ENCODE data around the gene UBQLN1.
"Not testable (repeated sequence)": the region's sequence is repeated elsewhere in the genome, so short reads cannot be mapped to it uniquely, and the experiment has no call there.

Gene UBQLN1

DNA sequence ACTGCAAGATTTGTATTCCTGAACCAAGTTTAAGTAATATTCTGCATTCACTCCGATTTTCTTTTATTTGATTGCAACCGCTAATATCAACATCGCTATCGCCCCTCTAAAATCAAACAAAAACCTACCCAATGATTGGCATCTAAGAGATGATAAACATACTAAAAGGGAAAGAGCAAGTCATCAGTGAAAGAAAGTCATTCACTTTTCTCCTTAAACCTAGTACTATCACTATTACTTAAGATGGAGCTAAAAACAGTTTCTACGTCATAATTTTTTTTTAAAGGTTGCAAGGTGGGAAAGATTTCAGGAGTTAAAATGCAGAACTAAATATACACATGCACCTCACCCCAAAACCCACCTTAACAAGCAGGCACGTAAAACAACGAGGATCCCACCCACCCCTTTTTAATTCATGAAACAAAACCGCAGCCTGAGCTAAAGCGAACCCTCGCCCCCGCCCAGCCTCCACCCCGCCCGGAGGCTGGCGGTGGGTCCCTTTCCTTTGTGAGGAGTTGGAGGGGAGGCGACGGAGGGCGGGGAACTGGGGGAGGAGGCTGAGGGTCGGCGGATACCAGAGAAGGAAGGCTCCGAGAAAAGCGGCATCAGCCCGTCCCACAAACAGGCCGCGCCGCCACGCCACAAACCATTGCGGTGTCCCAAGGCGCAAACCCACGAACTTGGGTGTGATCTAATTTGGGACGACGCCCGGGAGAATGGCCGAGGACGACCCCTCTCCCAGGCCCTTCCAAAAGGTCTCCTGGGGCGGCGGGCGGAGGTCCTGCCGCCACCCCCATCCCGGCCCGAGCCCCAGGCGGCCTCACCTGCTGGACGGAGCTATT lies 861 bp downstream of the UBQLN1 start:
- TF ChIP-seq, protein P1, sequence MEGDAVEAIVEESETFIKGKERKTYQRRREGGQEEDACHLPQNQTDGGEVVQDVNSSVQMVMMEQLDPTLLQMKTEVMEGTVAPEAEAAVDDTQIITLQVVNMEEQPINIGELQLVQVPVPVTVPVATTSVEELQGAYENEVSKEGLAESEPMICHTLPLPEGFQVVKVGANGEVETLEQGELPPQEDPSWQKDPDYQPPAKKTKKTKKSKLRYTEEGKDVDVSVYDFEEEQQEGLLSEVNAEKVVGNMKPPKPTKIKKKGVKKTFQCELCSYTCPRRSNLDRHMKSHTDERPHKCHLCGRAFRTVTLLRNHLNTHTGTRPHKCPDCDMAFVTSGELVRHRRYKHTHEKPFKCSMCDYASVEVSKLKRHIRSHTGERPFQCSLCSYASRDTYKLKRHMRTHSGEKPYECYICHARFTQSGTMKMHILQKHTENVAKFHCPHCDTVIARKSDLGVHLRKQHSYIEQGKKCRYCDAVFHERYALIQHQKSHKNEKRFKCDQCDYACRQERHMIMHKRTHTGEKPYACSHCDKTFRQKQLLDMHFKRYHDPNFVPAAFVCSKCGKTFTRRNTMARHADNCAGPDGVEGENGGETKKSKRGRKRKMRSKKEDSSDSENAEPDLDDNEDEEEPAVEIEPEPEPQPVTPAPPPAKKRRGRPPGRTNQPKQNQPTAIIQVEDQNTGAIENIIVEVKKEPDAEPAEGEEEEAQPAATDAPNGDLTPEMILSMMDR (conservative IDR thresholded peaks at IDR 0.05) = no peak
- TF ChIP-seq ZFX (IDR thresholded peaks at IDR 0.05) = no peak
- H3K27ac ChIP-seq = peak overlapping the region; percentile 94

DNA sequence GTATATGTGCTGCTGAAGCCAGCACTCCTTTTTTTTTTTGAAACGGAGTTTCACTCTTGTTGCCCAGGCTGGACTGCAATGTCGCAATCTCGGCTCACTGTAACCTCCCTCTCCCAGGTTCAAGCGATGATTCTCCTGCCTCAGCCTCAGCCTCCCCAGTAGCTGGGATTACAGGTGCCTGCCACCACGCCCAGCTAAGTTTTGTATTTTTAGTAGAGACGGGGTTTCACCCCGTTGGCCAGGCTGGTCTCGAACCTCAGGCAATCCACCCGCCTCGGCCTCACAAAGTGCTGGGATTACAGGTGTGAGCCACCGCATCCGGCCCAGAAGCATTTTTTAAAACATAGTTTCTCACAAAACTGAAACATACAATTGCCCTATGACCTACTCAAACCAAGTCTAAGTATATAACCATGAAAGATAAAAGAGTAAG lies 2.5 kb downstream of the UBQLN1 start:
- H3K27ac ChIP-seq = not testable (repeated sequence)

DNA sequence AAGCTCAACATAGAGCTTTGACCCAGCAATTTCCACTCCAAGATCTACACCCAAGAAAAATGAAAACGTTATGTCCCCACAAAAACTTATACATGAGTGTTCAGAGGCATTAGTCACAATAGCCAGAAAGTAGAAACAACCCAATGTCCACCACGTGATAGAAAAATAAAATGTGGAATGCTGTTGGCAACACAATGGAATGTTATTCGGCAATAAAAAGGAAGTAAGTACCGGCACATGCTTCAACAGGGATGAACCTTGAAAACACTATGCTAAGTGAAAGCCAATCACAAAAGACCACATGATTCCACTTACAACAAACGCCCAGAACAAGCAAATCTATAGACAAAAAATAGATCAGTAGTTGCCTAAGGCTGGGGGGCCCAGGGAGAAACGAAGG lies 6.0 kb downstream of the UBQLN1 start:
- no peak overlapping the region for H3K27ac ChIP-seq
- TF ChIP-seq, protein P1 (conservative IDR thresholded peaks at IDR 0.05) = no peak
- TF ChIP-seq ZFX (IDR thresholded peaks at IDR 0.05) = no peak

DNA sequence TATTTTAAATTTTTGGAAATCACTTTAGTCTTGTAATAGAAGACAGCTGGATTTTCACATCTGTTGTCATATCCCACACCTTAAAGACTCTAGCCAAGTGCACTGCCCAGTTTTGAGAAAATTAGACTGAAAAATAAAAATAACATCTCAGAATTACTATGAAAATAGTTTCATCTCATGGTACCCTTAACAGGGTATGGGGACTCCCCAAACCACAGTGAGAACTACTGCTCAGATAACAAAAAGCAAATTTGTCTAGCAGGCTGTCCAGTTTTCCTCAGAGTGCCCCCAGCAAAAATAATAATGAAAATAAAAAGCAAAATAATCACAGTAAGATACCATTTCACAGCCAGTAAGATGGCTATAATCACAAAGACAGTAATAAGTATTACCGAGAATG lies 6.5 kb downstream of the UBQLN1 start:
- no peak for TF ChIP-seq ZFX (IDR thresholded peaks at IDR 0.05)
- TF ChIP-seq, protein P1 (conservative IDR thresholded peaks at IDR 0.05) = no peak

DNA sequence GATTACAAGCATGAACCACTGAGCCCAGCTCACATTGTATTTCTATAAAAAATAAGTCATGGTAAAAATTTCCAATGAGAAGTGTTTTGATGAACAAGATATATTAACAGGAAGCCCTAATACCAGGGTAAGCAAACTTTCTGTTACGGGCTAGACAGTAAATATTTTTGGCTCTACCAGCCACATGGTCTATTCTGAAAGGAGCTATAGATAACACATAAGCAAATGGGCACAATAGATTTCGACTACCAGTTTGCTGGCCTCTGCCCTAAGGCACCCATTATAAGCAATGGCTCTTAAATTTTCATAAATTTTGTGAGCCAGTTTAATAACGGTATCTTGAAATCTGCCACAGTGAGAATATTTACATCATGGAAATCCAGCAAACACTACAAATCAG lies 8.1 kb downstream of the UBQLN1 start:
- TF ChIP-seq, protein P1 (conservative IDR thresholded peaks at IDR 0.05) = no peak
- no peak for TF ChIP-seq ZFX (IDR thresholded peaks at IDR 0.05)
- H3K27ac ChIP-seq = no peak overlapping the region

More for the DNA sequence above, 6.5 kb downstream of the UBQLN1 start:
- no peak overlapping the region for H3K27ac ChIP-seq

DNA sequence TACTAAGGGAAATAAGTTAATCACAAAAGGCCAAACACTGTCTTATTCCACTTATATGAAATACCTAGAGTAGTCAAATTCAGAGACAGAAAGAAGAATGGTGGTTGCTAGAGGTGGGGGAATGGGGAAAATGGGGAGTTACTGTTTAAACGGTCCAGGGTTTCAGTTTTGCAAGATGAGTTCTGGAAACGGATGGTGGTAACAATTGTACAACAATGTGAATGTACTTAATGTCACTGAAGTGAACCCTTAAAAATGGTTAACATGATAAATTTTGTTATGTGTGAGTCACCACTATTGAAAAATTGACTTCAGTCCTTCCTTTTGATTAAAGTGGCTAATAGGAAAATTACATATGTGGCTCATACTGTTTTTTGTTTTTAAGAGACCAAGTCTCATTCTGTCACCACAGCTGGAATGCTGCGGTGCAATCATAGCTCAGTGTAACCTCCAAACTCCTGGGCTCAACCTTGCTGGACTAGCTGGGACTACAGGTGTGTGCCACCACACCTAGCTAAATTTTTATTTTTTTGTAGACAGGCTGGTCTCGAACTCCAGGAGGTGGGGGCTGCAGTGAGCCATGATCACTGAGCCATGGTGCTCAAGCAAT lies 8.7 kb downstream of the UBQLN1 start:
- no peak for TF ChIP-seq ZFX (IDR thresholded peaks at IDR 0.05)
- TF ChIP-seq, protein P1 (conservative IDR thresholded peaks at IDR 0.05) = no peak
- H3K27ac ChIP-seq = no peak overlapping the region

DNA sequence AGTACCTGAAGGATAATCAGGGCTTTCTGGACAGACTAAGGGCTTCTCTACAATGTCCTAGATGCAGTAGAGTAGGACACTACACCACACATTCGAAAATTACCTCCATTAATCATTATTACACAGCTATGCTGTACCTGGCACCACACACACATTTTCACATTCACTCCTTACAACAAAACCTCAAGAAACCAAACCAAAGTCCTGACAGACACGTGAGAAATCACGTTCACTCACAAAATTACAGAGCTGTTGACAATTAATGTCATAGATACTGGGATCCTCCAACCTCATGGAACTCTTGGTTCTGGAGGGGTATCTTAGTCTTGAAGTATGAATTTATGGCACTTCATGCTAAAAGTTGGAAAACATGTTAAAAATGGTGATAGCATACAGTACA lies 16.3 kb downstream of the UBQLN1 start:
- H3K27ac ChIP-seq = no peak overlapping the region
- TF ChIP-seq, protein P1 (conservative IDR thresholded peaks at IDR 0.05) = no peak
- TF ChIP-seq ZFX (IDR thresholded peaks at IDR 0.05) = no peak
